ENCODE measurements around the gene HLA-DQB1.
A peak's percentile ranks its signal among the peaks of the same experiment; 100 is the strongest.

The HLA-DQB1 gene

DNA sequence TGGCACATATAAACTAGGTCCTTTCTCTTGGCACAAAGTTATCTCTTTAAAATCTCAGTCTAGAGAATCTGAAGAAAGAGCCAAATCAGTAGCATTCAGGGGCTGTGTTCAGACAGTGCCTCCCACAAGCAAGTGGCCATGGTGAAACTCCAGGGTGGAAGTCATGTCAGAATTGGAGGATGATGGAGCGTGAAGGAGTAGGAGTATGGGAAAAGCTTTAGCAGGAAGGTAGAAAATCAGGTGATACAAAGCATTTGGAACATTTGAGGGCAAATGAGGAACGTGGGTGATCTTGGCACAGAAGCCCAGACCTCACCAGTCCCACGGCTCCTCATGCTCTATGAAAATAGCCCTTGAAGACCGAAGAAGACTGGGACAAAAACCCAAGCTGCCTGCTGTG is 2.8 kb upstream of the HLA-DQB1 start:
- no peak for ATAC-seq
- TF ChIP-seq TOX (CRISPR knock-in tag; IDR thresholded peaks at IDR 0.05; ENCODE audit: borderline replicate concordance) (no peak), ZFP30 (CRISPR knock-in tag; IDR thresholded peaks at IDR 0.05) (no peak), ARNTL (CRISPR knock-in tag; IDR thresholded peaks at IDR 0.05; ENCODE audit: borderline replicate concordance, low read depth) (no peak), ZNF70 (CRISPR knock-in tag; IDR thresholded peaks at IDR 0.05) (no peak), GLIS3 (CRISPR knock-in tag; IDR thresholded peaks at IDR 0.05) (no peak), ZNF8 (CRISPR knock-in tag; IDR thresholded peaks at IDR 0.05) (no peak), PPARA (CRISPR knock-in tag; IDR thresholded peaks at IDR 0.05; ENCODE audit: borderline replicate concordance) (no peak)
- TF ChIP-seq, protein P1, sequence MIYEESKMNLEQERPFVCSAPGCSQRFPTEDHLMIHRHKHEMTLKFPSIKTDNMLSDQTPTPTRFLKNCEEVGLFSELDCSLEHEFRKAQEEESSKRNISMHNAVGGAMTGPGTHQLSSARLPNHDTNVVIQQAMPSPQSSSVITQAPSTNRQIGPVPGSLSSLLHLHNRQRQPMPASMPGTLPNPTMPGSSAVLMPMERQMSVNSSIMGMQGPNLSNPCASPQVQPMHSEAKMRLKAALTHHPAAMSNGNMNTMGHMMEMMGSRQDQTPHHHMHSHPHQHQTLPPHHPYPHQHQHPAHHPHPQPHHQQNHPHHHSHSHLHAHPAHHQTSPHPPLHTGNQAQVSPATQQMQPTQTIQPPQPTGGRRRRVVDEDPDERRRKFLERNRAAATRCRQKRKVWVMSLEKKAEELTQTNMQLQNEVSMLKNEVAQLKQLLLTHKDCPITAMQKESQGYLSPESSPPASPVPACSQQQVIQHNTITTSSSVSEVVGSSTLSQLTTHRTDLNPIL (CRISPR knock-in tag; IDR thresholded peaks at IDR 0.05; ENCODE audit: low read depth), result no peak
- TF ChIP-seq, protein P2, sequence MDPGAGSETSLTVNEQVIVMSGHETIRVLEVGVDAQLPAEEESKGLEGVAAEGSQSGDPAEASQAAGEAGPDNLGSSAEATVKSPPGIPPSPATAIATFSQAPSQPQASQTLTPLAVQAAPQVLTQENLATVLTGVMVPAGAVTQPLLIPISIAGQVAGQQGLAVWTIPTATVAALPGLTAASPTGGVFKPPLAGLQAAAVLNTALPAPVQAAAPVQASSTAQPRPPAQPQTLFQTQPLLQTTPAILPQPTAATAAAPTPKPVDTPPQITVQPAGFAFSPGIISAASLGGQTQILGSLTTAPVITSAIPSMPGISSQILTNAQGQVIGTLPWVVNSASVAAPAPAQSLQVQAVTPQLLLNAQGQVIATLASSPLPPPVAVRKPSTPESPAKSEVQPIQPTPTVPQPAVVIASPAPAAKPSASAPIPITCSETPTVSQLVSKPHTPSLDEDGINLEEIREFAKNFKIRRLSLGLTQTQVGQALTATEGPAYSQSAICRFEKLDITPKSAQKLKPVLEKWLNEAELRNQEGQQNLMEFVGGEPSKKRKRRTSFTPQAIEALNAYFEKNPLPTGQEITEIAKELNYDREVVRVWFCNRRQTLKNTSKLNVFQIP (CRISPR knock-in tag; IDR thresholded peaks at IDR 0.05; ENCODE audit: borderline replicate concordance, low read depth), result no peak
- TF ChIP-seq, protein P3, sequence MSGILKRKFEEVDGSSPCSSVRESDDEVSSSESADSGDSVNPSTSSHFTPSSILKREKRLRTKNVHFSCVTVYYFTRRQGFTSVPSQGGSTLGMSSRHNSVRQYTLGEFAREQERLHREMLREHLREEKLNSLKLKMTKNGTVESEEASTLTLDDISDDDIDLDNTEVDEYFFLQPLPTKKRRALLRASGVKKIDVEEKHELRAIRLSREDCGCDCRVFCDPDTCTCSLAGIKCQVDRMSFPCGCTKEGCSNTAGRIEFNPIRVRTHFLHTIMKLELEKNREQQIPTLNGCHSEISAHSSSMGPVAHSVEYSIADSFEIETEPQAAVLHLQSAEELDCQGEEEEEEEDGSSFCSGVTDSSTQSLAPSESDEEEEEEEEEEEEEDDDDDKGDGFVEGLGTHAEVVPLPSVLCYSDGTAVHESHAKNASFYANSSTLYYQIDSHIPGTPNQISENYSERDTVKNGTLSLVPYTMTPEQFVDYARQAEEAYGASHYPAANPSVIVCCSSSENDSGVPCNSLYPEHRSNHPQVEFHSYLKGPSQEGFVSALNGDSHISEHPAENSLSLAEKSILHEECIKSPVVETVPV (CRISPR knock-in tag; IDR thresholded peaks at IDR 0.05), result no peak
- TF ChIP-seq, protein P4, sequence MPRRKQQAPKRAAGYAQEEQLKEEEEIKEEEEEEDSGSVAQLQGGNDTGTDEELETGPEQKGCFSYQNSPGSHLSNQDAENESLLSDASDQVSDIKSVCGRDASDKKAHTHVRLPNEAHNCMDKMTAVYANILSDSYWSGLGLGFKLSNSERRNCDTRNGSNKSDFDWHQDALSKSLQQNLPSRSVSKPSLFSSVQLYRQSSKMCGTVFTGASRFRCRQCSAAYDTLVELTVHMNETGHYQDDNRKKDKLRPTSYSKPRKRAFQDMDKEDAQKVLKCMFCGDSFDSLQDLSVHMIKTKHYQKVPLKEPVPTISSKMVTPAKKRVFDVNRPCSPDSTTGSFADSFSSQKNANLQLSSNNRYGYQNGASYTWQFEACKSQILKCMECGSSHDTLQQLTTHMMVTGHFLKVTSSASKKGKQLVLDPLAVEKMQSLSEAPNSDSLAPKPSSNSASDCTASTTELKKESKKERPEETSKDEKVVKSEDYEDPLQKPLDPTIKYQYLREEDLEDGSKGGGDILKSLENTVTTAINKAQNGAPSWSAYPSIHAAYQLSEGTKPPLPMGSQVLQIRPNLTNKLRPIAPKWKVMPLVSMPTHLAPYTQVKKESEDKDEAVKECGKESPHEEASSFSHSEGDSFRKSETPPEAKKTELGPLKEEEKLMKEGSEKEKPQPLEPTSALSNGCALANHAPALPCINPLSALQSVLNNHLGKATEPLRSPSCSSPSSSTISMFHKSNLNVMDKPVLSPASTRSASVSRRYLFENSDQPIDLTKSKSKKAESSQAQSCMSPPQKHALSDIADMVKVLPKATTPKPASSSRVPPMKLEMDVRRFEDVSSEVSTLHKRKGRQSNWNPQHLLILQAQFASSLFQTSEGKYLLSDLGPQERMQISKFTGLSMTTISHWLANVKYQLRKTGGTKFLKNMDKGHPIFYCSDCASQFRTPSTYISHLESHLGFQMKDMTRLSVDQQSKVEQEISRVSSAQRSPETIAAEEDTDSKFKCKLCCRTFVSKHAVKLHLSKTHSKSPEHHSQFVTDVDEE (CRISPR knock-in tag; IDR thresholded peaks at IDR 0.05), result no peak

DNA sequence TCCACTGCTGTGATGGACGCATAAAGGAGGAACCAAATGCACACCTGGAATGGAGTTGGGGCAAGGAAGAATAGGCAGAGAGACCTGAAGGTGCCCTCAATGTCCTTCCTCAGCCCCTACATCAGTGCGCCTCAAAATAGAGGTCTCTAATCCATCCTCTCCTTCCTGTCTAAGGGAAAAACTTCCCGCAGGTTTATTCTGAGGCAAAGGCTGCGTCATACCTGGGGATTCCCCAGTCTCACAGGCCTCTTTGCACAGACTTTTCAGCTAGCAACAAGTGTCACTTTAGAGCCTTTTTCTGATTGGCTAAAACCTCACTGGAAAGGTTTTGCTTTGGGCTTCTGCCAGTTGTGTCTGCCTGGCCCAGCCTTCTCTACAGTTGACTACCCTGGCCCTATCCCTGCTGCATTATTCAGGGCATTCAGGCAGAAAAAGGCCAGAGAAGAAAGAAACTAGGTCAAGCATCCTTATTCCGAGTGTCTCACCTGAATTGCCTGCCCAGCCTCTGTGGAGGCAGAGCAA is 1.8 kb upstream of the HLA-DQB1 start:
- no peak for TF ChIP-seq OSR1 (CRISPR knock-in tag; IDR thresholded peaks at IDR 0.05)
- no peak for TF ChIP-seq ZNF70 (CRISPR knock-in tag; IDR thresholded peaks at IDR 0.05)
- TF ChIP-seq ZFP30 (CRISPR knock-in tag; IDR thresholded peaks at IDR 0.05), result no peak
- no peak for TF ChIP-seq CSDC2 (CRISPR knock-in tag; IDR thresholded peaks at IDR 0.05)
- TF ChIP-seq, protein P4 (CRISPR knock-in tag; IDR thresholded peaks at IDR 0.05), result no peak
- ATAC-seq, result peak; percentile 55

DNA sequence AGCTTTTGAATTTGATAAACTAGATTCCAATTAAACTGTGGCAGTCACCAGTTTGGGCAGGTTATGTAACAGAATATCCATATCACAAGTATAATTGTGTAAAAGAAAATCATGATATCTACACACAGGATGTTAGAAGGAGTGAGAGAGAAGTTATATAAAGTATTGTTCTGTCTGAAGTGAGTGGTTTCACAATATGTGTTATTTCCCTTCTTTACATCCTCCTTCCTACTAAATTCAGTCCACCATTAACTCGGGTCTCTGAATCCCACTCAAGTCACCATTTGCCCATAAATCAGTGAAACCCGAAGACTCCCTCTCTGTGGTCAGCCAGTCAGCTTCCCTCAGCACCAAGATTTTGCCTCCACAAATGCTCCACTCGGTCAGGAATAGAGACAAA is 796 bp downstream of the HLA-DQB1 start:
- TF ChIP-seq, protein P2 (CRISPR knock-in tag; IDR thresholded peaks at IDR 0.05; ENCODE audit: borderline replicate concordance, low read depth), result no peak
- TF ChIP-seq, protein P4 (CRISPR knock-in tag; IDR thresholded peaks at IDR 0.05), result no peak
- TF ChIP-seq RARB (CRISPR knock-in tag; IDR thresholded peaks at IDR 0.05), result no peak
- no peak for TF ChIP-seq ZFP30 (CRISPR knock-in tag; IDR thresholded peaks at IDR 0.05)
- TF ChIP-seq ISL1 (CRISPR knock-in tag; IDR thresholded peaks at IDR 0.05), result no peak
- TF ChIP-seq GLIS3 (CRISPR knock-in tag; IDR thresholded peaks at IDR 0.05), result no peak
- ATAC-seq, result no peak
